Neuronal stem cell (in vitro differentiated cells): ENCODE data around the gene PDE5A. TPM values are rescaled to one million over a fixed set of nuclear protein-coding genes. Genes with fewer than 3 reads are reported as not detected.
"Not testable (repeated sequence)": the region's sequence is repeated elsewhere in the genome, so short reads cannot be mapped to it uniquely, and the experiment has no call there.

ENCODE experiments used
- DNase-seq: peaks from one replicate; pipeline ENCODE4 v3.0.0-alpha.2; 2013; ENCODE audit warnings: low spot score
- H2AFZ ChIP-seq: one replicate; pipeline ENCODE4 v1.6.1; 2013; ENCODE audit warnings: mild to moderate bottlenecking, low read length, inconsistent platforms
- H2AK5ac ChIP-seq: 2 replicates; pipeline ENCODE4 v1.6.1; 2013; ENCODE audit warnings: low read depth, mild to moderate bottlenecking, inconsistent platforms, low read length, moderate library complexity, mixed read lengths
- H2BK120ac ChIP-seq: 2 replicates; pipeline ENCODE4 v1.6.1; 2013; ENCODE audit warnings: low read depth, mild to moderate bottlenecking, inconsistent platforms, low read length, moderate library complexity, mixed read lengths
- H2BK12ac ChIP-seq: one replicate; pipeline ENCODE4 v1.6.1; 2013; ENCODE audit warnings: low read length, inconsistent platforms
- H2BK15ac ChIP-seq: 2 replicates; pipeline ENCODE4 v1.6.1; 2013; ENCODE audit warnings: mild to moderate bottlenecking, low read length, inconsistent platforms, mixed read lengths
- H2BK5ac ChIP-seq: one replicate; pipeline ENCODE4 v1.6.1; 2013; ENCODE audit warnings: inconsistent platforms, mild to moderate bottlenecking, low read length, moderate library complexity
- H3K14ac ChIP-seq: one replicate; pipeline ENCODE4 v1.6.1; 2013; ENCODE audit warnings: low read length, inconsistent platforms
- H3K18ac ChIP-seq: 2 replicates; pipeline ENCODE4 v1.6.1; 2013; ENCODE audit warnings: low read length, inconsistent platforms
- H3K23ac ChIP-seq: 2 replicates; pipeline ENCODE4 v1.6.1; 2013; ENCODE audit warnings: low read depth, mild to moderate bottlenecking, mixed read lengths, low read length, inconsistent platforms; ENCODE audit not compliant: poor library complexity
- H3K27ac ChIP-seq: replicated peaks from 3 replicates; pipeline ENCODE4 v1.5.1; 2013; ENCODE audit warnings: low read length, inconsistent platforms
- H3K27me3 ChIP-seq, 3 experiments: 2 replicates each; pipeline ENCODE4 v1.6.1; 2013; ENCODE audit warnings: low read length in 3 of 3, mild to moderate bottlenecking in 2 of 3, inconsistent platforms in 1 of 3, low read depth in 1 of 3, mixed read lengths in 1 of 3, moderate library complexity in 1 of 3; ENCODE audit not compliant: control insufficient read depth in 3 of 3, insufficient read depth in 3 of 3
- H3K36me3 ChIP-seq, 2 donors: replicated peaks in 1 of 2; 2 replicates each; pipeline ENCODE4 v1.6.1; 2013; ENCODE audit warnings: low read length in 2 of 2; ENCODE audit not compliant: control insufficient read depth in 2 of 2, insufficient read depth in 2 of 2
- H3K4ac ChIP-seq: 2 replicates; pipeline ENCODE4 v1.6.1; 2013; ENCODE audit warnings: inconsistent platforms, mild to moderate bottlenecking, low read length, moderate library complexity
- H3K4me1 ChIP-seq, 2 donors: 1 replicate in 1 of 2; 2 replicates in 1 of 2; pipeline ENCODE4 v1.6.1; 2013; ENCODE audit warnings: low read length in 2 of 2, low read depth in 1 of 2; ENCODE audit not compliant: control insufficient read depth in 2 of 2, insufficient read depth in 1 of 2
- H3K4me2 ChIP-seq: one replicate; pipeline ENCODE4 v1.6.1; 2013; ENCODE audit warnings: mild to moderate bottlenecking, low read length, inconsistent platforms; ENCODE audit not compliant: insufficient read depth, poor library complexity, severe bottlenecking
- H3K4me3 ChIP-seq, 2 donors: 2 replicates each; pipeline ENCODE4 v1.5.1; 2013; ENCODE audit warnings: low read length in 2 of 2, mild to moderate bottlenecking in 2 of 2, inconsistent platforms in 1 of 2, moderate library complexity in 1 of 2
- H3K79me1 ChIP-seq: one replicate; pipeline ENCODE4 v1.6.1; 2013; ENCODE audit warnings: low read depth, mild to moderate bottlenecking, inconsistent platforms, low read length, moderate library complexity
- H3K9ac ChIP-seq: one replicate; pipeline ENCODE4 v1.6.1; 2013; ENCODE audit warnings: mild to moderate bottlenecking, low read depth, low read length, inconsistent platforms; ENCODE audit not compliant: poor library complexity
- H3K9me3 ChIP-seq, 2 donors: replicated peaks in 1 of 2; 2 replicates each; pipeline versions ENCODE3 to v1.6.1; 2013; ENCODE audit warnings: low read length in 2 of 2, mild to moderate bottlenecking in 2 of 2, inconsistent platforms in 1 of 2, low read depth in 1 of 2, mixed read lengths in 1 of 2, moderate library complexity in 1 of 2; ENCODE audit not compliant: control insufficient read depth in 2 of 2, insufficient read depth in 1 of 2
- H4K8ac ChIP-seq: one replicate; pipeline ENCODE4 v1.6.1; 2013; ENCODE audit warnings: low read depth, mild to moderate bottlenecking, inconsistent platforms, low read length, moderate library complexity
- H4K91ac ChIP-seq: one replicate; pipeline ENCODE4 v1.6.1; 2013; ENCODE audit warnings: low read length, low read depth, mild to moderate bottlenecking, inconsistent platforms; ENCODE audit not compliant: poor library complexity
- WGBS, 2 donors: extraction: QIAGEN DNeasy Blood & Tissue Kit; methylation state at CpG; one replicate each; pipeline ENCODE4 v1.1.7; 2013; ENCODE audit warnings: missing lambda C conversion rate in 2 of 2, mixed read lengths in 1 of 2; ENCODE audit not compliant: insufficient read length in 2 of 2, insufficient replicate concordance in 1 of 2; ENCODE audit errors: extremely low coverage in 2 of 2; 5-methylcytosine and 5-hydroxymethylcytosine counted together
- small RNA-seq: library from polyadenylated mRNA; stranded (forward); fragments of <200 nt; extraction: miRNeasy Mini kit (QIAGEN cat#:217004); gene quantifications from one replicate; pipeline ENCODE3, GENCODE V24; 2013; ENCODE audit not compliant: insufficient read depth

Gene PDE5A

DNA sequence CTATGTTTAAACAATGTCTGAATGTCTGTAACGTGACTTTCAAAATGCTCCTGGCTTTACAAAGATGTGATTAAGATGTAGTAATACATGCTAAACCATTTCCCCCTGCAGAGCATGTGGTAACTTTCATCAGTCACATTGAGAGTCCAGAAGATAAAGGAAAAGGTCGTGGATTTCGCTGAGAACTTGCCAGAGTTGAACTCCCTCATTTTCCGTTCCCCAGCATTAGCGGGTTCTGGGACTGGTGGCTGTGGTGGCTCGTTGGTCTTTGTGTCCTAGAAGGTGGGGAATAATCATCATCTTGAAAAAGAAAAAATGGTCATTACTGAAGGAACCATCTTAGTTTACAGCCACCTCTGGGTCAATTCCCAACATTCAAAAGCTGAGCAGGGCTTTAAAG, 178.8 kb downstream of the PDE5A start:
- H4K8ac ChIP-seq, H3K4me2 ChIP-seq, DNase-seq, H3K14ac ChIP-seq, H3K9me3 ChIP-seq, H3K18ac ChIP-seq, H3K79me1 ChIP-seq, H3K9ac ChIP-seq, H3K27me3 ChIP-seq, H4K91ac ChIP-seq, H2BK5ac ChIP-seq, H3K4me3 ChIP-seq, H3K36me3 ChIP-seq, H3K4me1 ChIP-seq, H2AK5ac ChIP-seq, H2AFZ ChIP-seq, H2BK15ac ChIP-seq, H3K23ac ChIP-seq, H3K27ac ChIP-seq, H2BK12ac ChIP-seq, H3K4ac ChIP-seq, H2BK120ac ChIP-seq: not testable (repeated sequence)
- no CpG with 5 or more reads among the region's 6 CpGs for whole genome bisulfite sequencing, 2 donors

Small RNA genes within 50 kb of the gene (small RNA-seq; reads per million reads assigned to genes)
- not detected for gene RF00614
